Activated CD4-positive, alpha-beta memory T cell treated with anti-CD3 and anti-CD28 coated beads for 36 hours (primary cell): ENCODE measurements around the gene E4F1. TPM values are rescaled to one million over a fixed set of nuclear protein-coding genes. Genes with fewer than 3 reads are reported as not detected.
"Not testable (repeated sequence)": the region's sequence is repeated elsewhere in the genome, so short reads cannot be mapped to it uniquely, and the experiment has no call there.

Experiments used
- CTCF ChIA-PET: fragments of 350-600 bp; sonication (Branson Sonifier 250); formaldehyde crosslinking; loops from one replicate; lab custom pipeline; 2021; ENCODE audit warnings: antibody characterized with exemption, inconsistent platforms; lab: Charles Lee
- POLR2A ChIA-PET: fragments of 350-600 bp; sonication (Branson Sonifier 250); formaldehyde crosslinking; loops from one replicate; lab custom pipeline; 2021; ENCODE audit warnings: antibody characterized with exemption; lab: Charles Lee
- DNase-seq: peaks from one replicate; pipeline ENCODE4 v3.0.0-alpha.2; 2020
- H3K27ac Mint-ChIP-seq: one replicate; pipeline ENCODE4 v1.8.0; 2021; ENCODE audit warnings: mixed read lengths
- H3K27me3 Mint-ChIP-seq: one replicate; pipeline ENCODE4 v1.8.0; 2021; ENCODE audit warnings: mixed read lengths
- H3K36me3 Mint-ChIP-seq: one replicate; pipeline ENCODE4 v1.8.0; 2021; ENCODE audit warnings: mixed read lengths
- H3K4me1 Mint-ChIP-seq: one replicate; pipeline ENCODE4 v1.8.0; 2021; ENCODE audit warnings: low read depth, mixed read lengths
- H3K4me3 Mint-ChIP-seq: one replicate; pipeline ENCODE4 v1.8.0; 2021; ENCODE audit warnings: mild to moderate bottlenecking, mixed read lengths
- H3K9me3 Mint-ChIP-seq: one replicate; pipeline ENCODE4 v1.8.0; 2021; ENCODE audit warnings: mixed read lengths
- intact Hi-C: fragments of 100-400 bp; cut with micrococcal nuclease; formaldehyde crosslinking; loops from one replicate; pipeline ENCODE4 v1.15.1; 2023
- total RNA-seq, 2 experiments: library from RNA; stranded (reverse); gene quantifications; one replicate each; pipeline ENCODE4 v1.2.3, GENCODE V29; 2021

Gene E4F1
- total RNA-seq, 2 experiments from 2014 or later: 19.3 to 19.6 TPM

DNA sequence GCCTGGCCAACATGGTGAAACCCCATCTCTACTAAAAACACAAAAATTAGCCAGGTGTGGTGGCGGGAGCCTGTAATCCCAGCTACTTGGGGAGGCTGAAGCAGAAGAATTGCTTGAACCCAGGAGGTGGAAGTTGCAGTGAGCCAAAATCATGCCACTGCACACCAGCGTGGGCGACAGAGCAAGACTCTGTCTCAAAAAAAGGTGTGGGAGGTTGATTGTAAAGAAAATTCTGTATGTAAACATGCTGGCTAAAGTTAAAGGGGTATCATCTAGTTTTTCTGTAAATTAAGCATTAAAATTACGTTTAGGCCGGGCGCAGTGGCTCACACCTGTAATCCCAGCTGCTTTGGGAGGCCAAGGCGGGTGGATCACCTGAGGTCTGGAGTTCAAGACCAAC, 35.1 kb downstream of the E4F1 start:
- intact Hi-C loops, CTCF ChIA-PET, H3K9me3 Mint-ChIP-seq, H3K4me3 Mint-ChIP-seq, H3K4me1 Mint-ChIP-seq, H3K27me3 Mint-ChIP-seq, H3K27ac Mint-ChIP-seq, DNase-seq: not testable (repeated sequence)
- POLR2A ChIA-PET: interaction anchor here (1.2 kb wide), 1 partner anchor 11 kb away, joined by 3 read pairs; no protein-coding TSS in a partner anchor
- H3K36me3 Mint-ChIP-seq: peaks cover 74% of the 10 kb centered on the region

DNA sequence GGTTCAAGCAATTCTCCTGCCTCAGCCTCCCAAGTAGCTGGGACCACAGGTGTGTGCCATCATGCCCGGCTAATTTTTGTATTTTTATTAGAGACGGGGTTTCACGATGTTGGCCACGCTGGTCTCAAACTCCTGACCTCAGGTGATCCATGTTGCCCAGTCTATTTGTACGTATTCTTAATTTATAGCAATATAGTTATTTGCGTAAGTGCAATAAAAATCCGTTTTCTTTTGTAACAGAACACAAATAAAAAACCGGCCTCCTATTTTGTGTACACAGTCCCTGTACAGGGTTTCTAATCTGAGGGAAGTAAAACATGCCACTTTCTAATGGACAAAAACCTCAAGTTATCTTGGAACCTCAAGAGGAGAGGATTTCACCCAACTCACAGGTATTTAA, 36.9 kb downstream of the E4F1 start:
- ChIA-PET POLR2A (interaction anchor here (0.7 kb wide), 1 partner anchor 10 kb away, joined by 3 read pairs; no protein-coding TSS in a partner anchor), CTCF (no interaction called here)
- intact Hi-C loops: no loop called here
- Mint-ChIP-seq H3K9me3 (no peaks in the 10 kb centered on the region), H3K27me3 (no peaks in the 10 kb centered on the region), H3K27ac (no peak overlapping the region), H3K4me1 (peaks cover 9% of the 10 kb centered on the region), H3K4me3 (no peak overlapping the region), H3K36me3 (peaks cover 78% of the 10 kb centered on the region)
- no peak for DNase-seq

DNA sequence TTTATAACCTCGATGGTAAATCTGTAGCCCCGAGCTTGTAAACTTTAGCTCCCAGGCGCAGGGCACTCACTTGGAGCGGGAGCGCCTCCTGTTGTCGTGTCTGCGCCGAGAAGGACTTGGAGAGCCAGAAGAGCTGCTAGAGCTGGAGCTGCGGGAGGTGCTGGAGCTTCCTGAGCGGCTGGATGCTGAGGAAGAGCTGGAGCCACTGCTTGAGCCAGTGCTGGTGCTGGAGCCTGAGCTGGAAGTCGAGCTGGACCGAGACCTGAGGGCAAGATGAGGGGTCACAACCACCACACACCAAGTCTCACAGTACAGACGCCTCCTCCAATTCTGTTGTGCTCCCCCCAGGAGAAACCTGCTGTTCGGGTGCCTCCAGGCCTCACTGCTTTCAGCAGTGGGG, 39.6 kb downstream of the E4F1 start:
- H3K9me3 Mint-ChIP-seq, DNase-seq, H3K27me3 Mint-ChIP-seq, intact Hi-C loops, H3K4me3 Mint-ChIP-seq, H3K27ac Mint-ChIP-seq: not testable (repeated sequence)
- POLR2A ChIA-PET: interaction anchor here (1.5 to 2.7 kb wide), 2 partner anchors 12 to 48 kb away, joined by 5 to 13 read pairs; partner anchors contain the start of genes ECI1 and PGP
- CTCF ChIA-PET: interaction anchor here (1.1 to 1.4 kb wide), 2 partner anchors 12 to 82 kb away, joined by 4 to 5 read pairs; partner anchors contain the start of gene ECI1
- H3K36me3 Mint-ChIP-seq: peaks cover 70% of the 10 kb centered on the region
- H3K4me1 Mint-ChIP-seq: peaks cover 26% of the 10 kb centered on the region

DNA sequence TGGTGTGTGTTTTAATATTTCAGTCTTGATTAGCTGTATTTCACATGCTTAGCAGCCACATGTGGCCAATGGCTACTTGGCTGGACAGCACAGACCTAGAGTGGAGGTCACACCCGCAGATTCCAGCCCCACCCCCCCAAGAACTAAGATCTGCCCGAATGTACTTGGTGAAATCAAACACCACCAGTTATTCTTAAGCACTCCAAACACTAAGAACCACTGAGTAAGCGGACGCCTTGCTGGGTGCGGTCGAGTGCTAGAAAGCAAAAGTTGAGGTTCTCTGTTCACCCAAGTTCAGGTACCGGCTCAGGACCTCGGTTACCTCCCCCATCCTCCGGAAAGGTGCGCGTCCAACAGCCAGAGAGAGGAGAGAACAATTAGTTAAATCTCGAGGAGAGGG, 43.5 kb downstream of the E4F1 start:
- peak overlapping the region; percentile 97 for H3K27ac Mint-ChIP-seq
- H3K4me1 Mint-ChIP-seq: peaks cover 35% of the 10 kb centered on the region
- H3K4me3 Mint-ChIP-seq: peak overlapping the region; percentile 88
- peak; percentile 42 for DNase-seq
- intact Hi-C loops: loop anchor here (5.0 kb wide), 1 partner anchor 110 kb away; the partner anchor contains the start of gene TRAF7
- H3K36me3 Mint-ChIP-seq: peaks cover 47% of the 10 kb centered on the region
- H3K27me3 Mint-ChIP-seq, CTCF ChIA-PET, H3K9me3 Mint-ChIP-seq: not testable (repeated sequence)
- POLR2A ChIA-PET: interaction anchor here (2.4 kb wide), 1 partner anchor 15 kb away, joined by 10 read pairs; the partner anchor contains the start of gene ECI1

DNA sequence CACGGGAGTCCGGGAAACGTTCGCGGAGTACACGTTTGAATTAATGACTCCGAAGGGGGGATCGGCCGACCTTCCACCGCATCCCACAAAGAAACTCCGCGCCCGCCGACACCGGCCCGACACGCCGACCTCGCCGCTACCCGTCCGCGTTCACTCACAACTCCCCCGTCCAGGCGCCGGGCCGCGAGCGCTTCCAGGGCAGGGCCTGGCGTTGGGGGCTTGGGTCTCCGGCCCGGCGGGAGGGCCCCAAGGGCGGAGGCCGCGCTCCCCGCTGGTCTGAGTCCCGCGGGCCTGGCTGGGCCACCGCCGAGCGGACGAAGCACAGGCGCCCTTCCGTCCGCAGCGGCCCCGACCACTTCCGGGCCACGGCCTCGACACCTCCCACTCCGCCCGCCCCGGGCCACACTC, 44.1 kb downstream of the E4F1 start:
- intact Hi-C loops: loop anchor here (5.0 kb wide), 1 partner anchor 110 kb away; the partner anchor contains the start of gene TRAF7
- peaks cover 41% of the 10 kb centered on the region for H3K36me3 Mint-ChIP-seq
- DNase-seq, CTCF ChIA-PET, H3K27me3 Mint-ChIP-seq, H3K9me3 Mint-ChIP-seq: not testable (repeated sequence)
- H3K4me1 Mint-ChIP-seq: peaks cover 35% of the 10 kb centered on the region
- POLR2A ChIA-PET: interaction anchor here (2.4 kb wide), 1 partner anchor 16 kb away, joined by 10 read pairs; the partner anchor contains the start of gene ECI1
- peak overlapping the region; percentile 97 for H3K27ac Mint-ChIP-seq
- H3K4me3 Mint-ChIP-seq: peak overlapping the region; percentile 88

DNA sequence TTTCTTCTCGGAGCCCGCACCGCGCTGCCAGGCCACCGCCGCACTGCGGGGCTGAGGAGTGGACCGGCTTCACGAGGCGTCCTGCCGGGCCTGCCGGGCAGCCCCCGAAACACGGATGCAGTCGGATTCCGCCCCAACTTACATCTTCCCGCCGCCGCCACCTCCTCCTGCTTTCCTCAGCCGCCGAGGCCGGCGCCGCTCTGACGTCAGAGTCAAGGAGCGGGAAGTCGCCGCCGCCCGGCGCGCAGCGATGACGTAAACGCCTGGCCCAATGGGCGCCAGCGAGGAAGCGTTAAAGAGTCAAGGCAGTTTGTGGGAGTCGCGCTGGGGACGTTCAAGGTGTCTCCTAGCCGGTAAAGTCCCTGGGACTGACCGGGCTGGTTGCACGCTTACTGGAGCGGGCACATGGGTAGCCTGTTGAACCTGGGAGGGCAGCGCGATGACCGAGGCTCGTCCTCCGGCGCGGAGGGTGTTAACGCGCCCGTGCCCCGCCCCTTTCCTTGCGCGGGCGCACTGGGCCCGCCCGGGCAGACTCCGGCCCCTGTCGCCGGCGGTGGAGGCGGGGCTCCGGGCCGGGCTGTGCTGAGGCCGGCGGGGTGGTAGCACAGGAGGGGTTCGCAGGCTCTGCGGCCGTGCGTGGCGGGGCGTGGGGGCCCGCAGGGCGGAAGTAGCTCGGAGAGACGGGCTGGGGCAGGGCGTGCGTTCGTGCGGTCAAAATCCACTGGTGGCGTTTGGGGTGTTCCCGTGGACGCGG, 44.7 kb downstream of the E4F1 start, which contains the start of gene RNPS1:
Gene RNPS1, minus strand, starts transcription at position 214 of the 754 bp plus-strand sequence. CDS start 3,483 bp downstream, outside the sequence.
- DNase-seq: peak; percentile 97
- intact Hi-C loops: loop anchor here (2.0 to 5.0 kb wide), 5 partner anchors 17 to 161 kb away; partner anchors contain the start of genes CCNF, E4F1, ECI1 and PGP
- no peaks in the 10 kb centered on the region for H3K27me3 Mint-ChIP-seq
- H3K36me3 Mint-ChIP-seq: peaks cover 35% of the 10 kb centered on the region
- ChIA-PET CTCF (interaction anchor here (1.4 to 1.8 kb wide), 2 partner anchors 16 to 73 kb away, joined by 5 to 7 read pairs; no protein-coding TSS in a partner anchor), POLR2A (interaction anchor here (0.6 to 2.3 kb wide), 4 partner anchors 17 to 1253 kb away, joined by 3 to 12 read pairs (median 3); partner anchors contain the start of genes AMDHD2, ECI1 and TRAF7)
- peak within 1 kb of the TSS; percentile 88 for H3K4me3 Mint-ChIP-seq
- H3K27ac Mint-ChIP-seq: peak within 1 kb of the TSS; percentile 97
- H3K4me1 Mint-ChIP-seq: peaks cover 35% of the 10 kb centered on the region
- H3K9me3 Mint-ChIP-seq: no peaks in the 10 kb centered on the region

DNA sequence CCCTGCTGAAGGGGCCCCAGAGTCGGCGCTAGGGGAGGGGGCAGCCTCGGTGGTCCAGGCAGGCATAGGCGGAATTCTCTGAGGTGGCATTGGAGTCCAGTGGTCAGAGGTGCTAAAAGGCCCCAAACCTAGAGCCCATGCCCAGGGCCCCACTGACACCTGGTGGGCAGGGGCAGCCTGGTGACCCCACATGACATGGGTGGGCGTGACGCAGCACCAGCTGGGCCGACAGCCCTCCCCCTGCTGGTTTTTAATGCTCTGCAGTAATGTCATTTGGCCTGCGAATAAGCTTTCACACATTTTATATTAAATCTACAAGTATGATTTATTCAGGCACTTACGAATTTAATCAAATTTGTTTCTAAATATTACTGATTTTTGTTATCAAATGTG, 46.7 kb downstream of the E4F1 start:
- Mint-ChIP-seq H3K36me3 (peaks cover 17% of the 10 kb centered on the region), H3K9me3 (no peaks in the 10 kb centered on the region), H3K4me3 (no peak overlapping the region), H3K4me1 (peaks cover 28% of the 10 kb centered on the region), H3K27me3 (no peaks in the 10 kb centered on the region), H3K27ac (no peak overlapping the region)
- no peak for DNase-seq
- POLR2A ChIA-PET: interaction anchor here (2.3 kb wide), 1 partner anchor 19 kb away, joined by 12 read pairs; the partner anchor contains the start of gene ECI1
- CTCF ChIA-PET: no interaction called here
- intact Hi-C loops: no loop called here

DNA sequence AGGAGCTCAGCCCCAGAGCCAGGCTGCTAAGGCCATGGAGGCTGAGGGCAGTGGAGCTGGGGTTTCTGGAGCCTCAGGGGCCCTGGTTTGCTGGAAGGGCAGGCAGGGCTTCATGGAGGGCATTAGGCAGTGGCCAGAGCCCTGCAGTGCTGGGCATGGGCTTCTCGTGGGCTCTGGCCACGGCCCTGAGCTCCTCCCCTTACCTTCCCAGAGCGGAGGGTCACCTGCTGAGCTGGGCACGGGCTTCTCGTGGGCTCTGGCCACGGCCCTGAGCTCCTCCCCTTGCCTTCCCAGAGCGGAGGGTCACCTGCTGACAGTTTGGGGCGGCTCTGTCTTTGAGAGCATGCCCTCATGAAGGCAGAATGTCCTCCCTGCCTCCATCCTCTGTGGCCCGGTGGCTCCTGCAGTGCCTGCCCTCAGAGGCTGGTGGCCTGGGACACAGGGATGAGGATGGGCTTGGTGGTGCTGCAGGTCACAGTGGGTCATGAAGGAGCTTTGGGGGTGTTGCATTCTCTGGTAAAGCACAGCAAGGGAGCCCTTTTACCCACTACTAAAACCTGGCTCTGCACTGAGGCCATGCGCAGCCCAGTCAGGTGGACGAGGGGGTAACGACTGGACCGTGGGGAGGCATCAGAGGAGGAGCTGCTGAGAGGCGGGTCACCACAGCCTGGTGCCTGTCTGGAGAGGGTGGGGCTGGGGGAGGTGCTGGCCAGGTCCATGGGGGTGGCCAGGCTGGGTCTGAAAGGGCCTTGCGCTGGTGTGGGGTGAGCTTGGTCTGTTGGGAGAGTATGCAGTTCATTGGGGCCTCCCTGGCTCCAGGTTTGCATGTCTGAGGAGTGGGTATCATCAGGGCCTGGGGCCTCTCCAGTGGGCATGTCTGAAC, 47.4 kb downstream of the E4F1 start:
- peaks cover 20% of the 10 kb centered on the region for H3K4me1 Mint-ChIP-seq
- POLR2A ChIA-PET: interaction anchor here (1.0 to 2.3 kb wide), 2 partner anchors 9 to 19 kb away, joined by 3 to 12 read pairs; partner anchors contain the start of gene ECI1
- no peaks in the 10 kb centered on the region for H3K27me3 Mint-ChIP-seq
- H3K27ac Mint-ChIP-seq: no peak overlapping the region
- no peaks in the 10 kb centered on the region for H3K9me3 Mint-ChIP-seq
- no peak overlapping the region for H3K4me3 Mint-ChIP-seq
- intact Hi-C loops: no loop called here
- CTCF ChIA-PET: no interaction called here
- peaks cover 15% of the 10 kb centered on the region for H3K36me3 Mint-ChIP-seq
- DNase-seq: no peak

DNA sequence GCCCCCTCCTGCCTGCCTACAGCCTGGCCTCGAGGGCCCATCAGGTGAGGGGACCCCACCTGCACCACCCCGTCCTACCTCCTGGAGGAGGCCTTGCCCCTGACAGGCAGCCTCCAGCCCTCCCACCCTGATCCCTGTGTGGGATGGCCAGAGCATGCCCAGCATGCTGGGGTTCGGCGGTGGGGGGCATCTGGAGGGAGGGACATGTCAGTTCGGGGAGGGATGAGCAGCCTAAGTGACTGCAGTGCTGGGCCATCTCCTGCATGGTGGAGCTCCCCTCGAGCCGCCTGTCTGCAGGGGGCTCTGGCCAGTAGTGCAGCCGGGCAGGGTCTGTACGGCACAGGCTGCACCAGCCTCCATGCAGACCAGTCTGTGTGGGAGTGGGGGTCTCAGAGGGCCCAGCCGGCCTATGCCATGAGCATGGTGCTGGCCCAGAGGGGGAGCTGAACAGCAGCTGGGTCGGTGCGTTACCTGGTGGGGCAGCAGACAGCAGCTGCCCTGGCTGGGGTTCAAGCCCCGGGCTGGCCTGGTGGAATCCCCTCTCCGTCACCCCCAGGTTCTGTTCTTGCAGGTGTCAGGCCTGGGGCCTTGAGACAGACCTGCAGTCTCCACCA, 48.6 kb downstream of the E4F1 start:
- Mint-ChIP-seq H3K9me3 (no peaks in the 10 kb centered on the region), H3K4me3 (no peak overlapping the region), H3K27ac (no peak overlapping the region), H3K36me3 (peaks cover 4% of the 10 kb centered on the region), H3K4me1 (peaks cover 10% of the 10 kb centered on the region), H3K27me3 (no peaks in the 10 kb centered on the region)
- DNase-seq: no peak
- POLR2A ChIA-PET: no interaction called here
- intact Hi-C loops: no loop called here
- CTCF ChIA-PET: no interaction called here

DNA sequence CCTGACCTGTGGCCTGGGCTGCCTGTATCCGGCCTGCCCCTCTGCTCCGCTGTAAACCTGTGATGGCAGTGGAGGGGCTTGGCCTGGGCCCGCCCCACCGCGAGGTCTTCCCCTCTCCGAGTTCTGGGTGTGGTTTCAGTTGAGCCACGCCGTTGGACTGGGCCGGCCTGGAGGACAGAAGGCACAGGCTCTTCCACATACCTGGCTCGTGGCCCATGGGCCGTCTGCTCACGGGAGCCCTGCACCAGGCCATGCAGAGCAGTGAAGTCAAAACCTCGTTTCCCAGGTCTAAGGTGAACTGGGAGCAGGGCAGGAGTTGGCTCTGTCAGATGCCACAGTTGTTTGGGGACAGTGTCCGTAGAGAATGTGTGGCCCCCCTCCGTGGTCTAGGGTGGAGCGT, 50.1 kb downstream of the E4F1 start:
- no peak overlapping the region for H3K4me3 Mint-ChIP-seq
- ChIA-PET POLR2A (no interaction called here), CTCF (no interaction called here)
- H3K27me3 Mint-ChIP-seq: no peaks in the 10 kb centered on the region
- no peaks in the 10 kb centered on the region for H3K9me3 Mint-ChIP-seq
- H3K27ac Mint-ChIP-seq: no peak overlapping the region
- intact Hi-C loops: no loop called here
- H3K36me3 Mint-ChIP-seq: no peaks in the 10 kb centered on the region
- peaks cover 9% of the 10 kb centered on the region for H3K4me1 Mint-ChIP-seq
- no peak for DNase-seq

DNA sequence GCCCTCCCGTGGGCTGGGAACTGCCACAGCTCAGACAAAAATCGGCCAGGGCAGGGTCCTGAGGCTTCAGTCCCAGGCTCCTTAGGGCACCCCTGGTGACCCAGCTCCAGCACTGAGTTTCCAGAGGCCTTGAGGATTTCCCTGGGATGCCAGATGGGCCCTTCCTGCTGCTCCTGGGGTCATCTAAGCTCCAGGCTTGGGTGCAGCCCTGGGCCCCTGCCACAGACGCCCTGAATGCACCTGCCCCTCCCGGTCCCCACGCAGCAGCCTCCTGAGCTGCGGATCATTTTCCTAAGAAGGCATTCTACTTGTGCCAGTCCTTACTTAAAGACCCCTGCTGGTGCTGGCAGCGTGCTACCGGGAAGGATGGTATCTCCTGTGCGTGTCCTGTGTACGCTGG, 50.5 kb downstream of the E4F1 start:
- no peak overlapping the region for H3K27ac Mint-ChIP-seq
- peaks cover 9% of the 10 kb centered on the region for H3K4me1 Mint-ChIP-seq
- no peaks in the 10 kb centered on the region for H3K9me3 Mint-ChIP-seq
- ChIA-PET CTCF (interaction anchor here (1.1 kb wide), 1 partner anchor 227 kb away, joined by 3 read pairs; no protein-coding TSS in a partner anchor), POLR2A (no interaction called here)
- no peak for DNase-seq
- intact Hi-C loops: no loop called here
- H3K4me3 Mint-ChIP-seq: no peak overlapping the region
- H3K27me3 Mint-ChIP-seq: no peaks in the 10 kb centered on the region
- H3K36me3 Mint-ChIP-seq: no peaks in the 10 kb centered on the region
